A549 treated with RU486 at 1 μM for 4 hours (cell line): ENCODE data around the gene NBEA. TPM values are rescaled to one million over a fixed set of nuclear protein-coding genes. Genes with fewer than 3 reads are reported as not detected.

ENCODE experiments used
- total RNA-seq: library from RNA; stranded (reverse); fragments of 200-300 nt; extraction: Qiagen RNA extraction; gene quantifications from 5 replicates; pipeline ENCODE4 v1.2.3, GENCODE V29; 2022; ENCODE audit warnings: low read depth

The NBEA gene
- total RNA-seq: 1.2 to 2.5 TPM (median 2.0 TPM) in 5 replicates

GRCh38 chr13:34941835-34942731 is at the start of gene NBEA:
Gene NBEA, plus strand, starts transcription at chr13:34942270. Its CDS starts 551 bp downstream, at chr13:34942821.

GRCh38 chr13:35475960-35476943 is 534.2 kb downstream of the NBEA start, which contains the start of gene MAB21L1:
Gene MAB21L1, minus strand, starts transcription at chr13:35476689. Its CDS starts 551 bp downstream, at chr13:35476138.

